T-helper 1 cell (primary cell): ENCODE results near the gene SLC19A2.
"Not testable (repeated sequence)": the region's sequence is repeated elsewhere in the genome, so short reads cannot be mapped to it uniquely, and the experiment has no call there.

Experiments
- DNase-seq, 5 donors: peaks; one replicate each; pipeline ENCODE4 v3.0.0-alpha.2; 2012 to 2020

Gene SLC19A2

GRCh38 chr1:169508432-169509338, 22.9 kb upstream of the SLC19A2 start:
- DNase-seq, result no peak

- DNase-seq, result no peak
Measured at GRCh38 chr1:169507413-169507812, 21.7 kb upstream of the SLC19A2 start.

- not testable (repeated sequence) for DNase-seq
Measured at GRCh38 chr1:169503601-169504000, 17.9 kb upstream of the SLC19A2 start.

- no peak for DNase-seq
Measured at GRCh38 chr1:169499807-169500206, 14.1 kb upstream of the SLC19A2 start.

- DNase-seq, result no peak
Measured at GRCh38 chr1:169497317-169497716, 11.6 kb upstream of the SLC19A2 start.

- no peak for DNase-seq
Measured at GRCh38 chr1:169495916-169496315, 10.2 kb upstream of the SLC19A2 start.

GRCh38 chr1:169495046-169495775, 9.5 kb upstream of the SLC19A2 start:
- DNase-seq, result no peak

- no peak for DNase-seq
Measured at GRCh38 chr1:169494343-169494742, 8.6 kb upstream of the SLC19A2 start.

GRCh38 chr1:169493251-169493650, 7.5 kb upstream of the SLC19A2 start:
- no peak for DNase-seq

- DNase-seq, result peak in 1 of 5 donors; percentile 67
Measured at GRCh38 chr1:169491845-169492281, 6.1 kb upstream of the SLC19A2 start.

- no peak for DNase-seq
Measured at GRCh38 chr1:169488157-169488556, 2.4 kb upstream of the SLC19A2 start.

- no peak for DNase-seq
Measured at GRCh38 chr1:169487561-169487960, 1.8 kb upstream of the SLC19A2 start.

- DNase-seq, result no peak
Measured at GRCh38 chr1:169487133-169487532, 1.4 kb upstream of the SLC19A2 start.

GRCh38 chr1:169486281-169487051, 722 bp upstream of the SLC19A2 start:
- no peak for DNase-seq

- peak in 2 of 5 donors; percentile 4 to 45 for DNase-seq
Measured at GRCh38 chr1:169484683-169485430, 887 bp downstream of the SLC19A2 start.

GRCh38 chr1:169484101-169484500, 1.6 kb downstream of the SLC19A2 start:
- no peak for DNase-seq

GRCh38 chr1:169483500-169483966, 2.2 kb downstream of the SLC19A2 start:
- DNase-seq, result no peak

- no peak for DNase-seq
Measured at GRCh38 chr1:169479363-169480066, 6.2 kb downstream of the SLC19A2 start.

- DNase-seq, result no peak
Measured at GRCh38 chr1:169478094-169478672, 7.6 kb downstream of the SLC19A2 start.

GRCh38 chr1:169475806-169476387, 9.8 kb downstream of the SLC19A2 start:
- DNase-seq, result no peak
